LNCaP clone FGC (cell line): ENCODE results near the gene USP25.

Experiments used
- DNase-seq: peaks from one replicate; pipeline ENCODE4 v3.0.0-alpha.2; 2011; ENCODE audit warnings: low read depth
- H3K4me3 ChIP-seq: 2 replicates; pipeline ENCODE4 v1.5.1; 2011; ENCODE audit warnings: mild to moderate bottlenecking, low read depth, low read length, control low read depth
- TF ChIP-seq, protein P1 (sequence below): IDR thresholded peaks from 2 replicates; pipeline ENCODE4 v1.5.1; 2012; ENCODE audit warnings: mild to moderate bottlenecking; ENCODE audit not compliant: control insufficient read depth, insufficient read depth; ENCODE audit errors: extremely low read depth

Gene USP25, protein sequence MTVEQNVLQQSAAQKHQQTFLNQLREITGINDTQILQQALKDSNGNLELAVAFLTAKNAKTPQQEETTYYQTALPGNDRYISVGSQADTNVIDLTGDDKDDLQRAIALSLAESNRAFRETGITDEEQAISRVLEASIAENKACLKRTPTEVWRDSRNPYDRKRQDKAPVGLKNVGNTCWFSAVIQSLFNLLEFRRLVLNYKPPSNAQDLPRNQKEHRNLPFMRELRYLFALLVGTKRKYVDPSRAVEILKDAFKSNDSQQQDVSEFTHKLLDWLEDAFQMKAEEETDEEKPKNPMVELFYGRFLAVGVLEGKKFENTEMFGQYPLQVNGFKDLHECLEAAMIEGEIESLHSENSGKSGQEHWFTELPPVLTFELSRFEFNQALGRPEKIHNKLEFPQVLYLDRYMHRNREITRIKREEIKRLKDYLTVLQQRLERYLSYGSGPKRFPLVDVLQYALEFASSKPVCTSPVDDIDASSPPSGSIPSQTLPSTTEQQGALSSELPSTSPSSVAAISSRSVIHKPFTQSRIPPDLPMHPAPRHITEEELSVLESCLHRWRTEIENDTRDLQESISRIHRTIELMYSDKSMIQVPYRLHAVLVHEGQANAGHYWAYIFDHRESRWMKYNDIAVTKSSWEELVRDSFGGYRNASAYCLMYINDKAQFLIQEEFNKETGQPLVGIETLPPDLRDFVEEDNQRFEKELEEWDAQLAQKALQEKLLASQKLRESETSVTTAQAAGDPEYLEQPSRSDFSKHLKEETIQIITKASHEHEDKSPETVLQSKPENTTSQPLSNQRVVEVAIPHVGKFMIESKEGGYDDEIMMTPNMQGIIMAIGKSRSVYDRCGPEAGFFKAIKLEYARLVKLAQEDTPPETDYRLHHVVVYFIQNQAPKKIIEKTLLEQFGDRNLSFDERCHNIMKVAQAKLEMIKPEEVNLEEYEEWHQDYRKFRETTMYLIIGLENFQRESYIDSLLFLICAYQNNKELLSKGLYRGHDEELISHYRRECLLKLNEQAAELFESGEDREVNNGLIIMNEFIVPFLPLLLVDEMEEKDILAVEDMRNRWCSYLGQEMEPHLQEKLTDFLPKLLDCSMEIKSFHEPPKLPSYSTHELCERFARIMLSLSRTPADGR

DNA sequence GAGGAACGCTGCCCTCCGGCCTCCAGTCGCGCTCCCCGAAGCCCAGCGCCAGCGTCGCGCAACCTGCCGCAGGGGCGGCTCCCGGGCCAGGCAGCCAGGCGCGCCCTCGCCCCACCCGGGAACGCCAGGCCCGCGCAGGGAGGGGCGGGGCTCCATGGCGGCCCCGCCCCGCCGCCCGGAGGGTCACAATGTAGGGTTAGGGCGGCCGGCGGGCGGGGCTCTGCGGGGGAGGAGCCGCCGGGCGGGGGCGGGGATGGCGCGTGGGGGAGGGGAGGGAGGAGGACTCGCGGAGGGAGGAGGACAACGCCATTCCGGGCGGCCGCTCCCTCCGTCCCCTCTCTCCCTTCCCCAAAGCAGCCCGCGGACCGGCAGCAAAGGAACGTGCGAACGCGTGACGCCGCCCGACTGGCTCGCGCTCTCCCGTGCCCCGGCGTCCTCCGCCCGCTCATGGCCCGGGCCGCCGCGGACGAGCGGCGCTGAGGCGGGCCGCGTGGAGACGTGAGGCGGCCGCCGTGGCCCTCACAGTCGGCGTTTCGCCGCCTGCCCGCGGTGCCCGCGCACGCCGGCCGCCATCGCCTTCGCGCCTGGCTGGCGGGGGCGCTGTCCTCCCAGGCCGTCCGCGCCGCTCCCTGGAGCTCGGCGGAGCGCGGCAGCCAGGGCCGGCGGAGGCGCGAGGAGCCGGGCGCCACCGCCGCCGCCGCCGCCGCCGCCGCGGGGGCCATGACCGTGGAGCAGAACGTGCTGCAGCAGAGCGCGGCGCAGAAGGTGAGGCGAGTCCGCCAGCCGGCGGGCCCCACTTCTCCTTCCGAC, at the start of gene USP25:
TSS of gene USP25 (plus strand) at position 309 of the 810 bp plus-strand sequence. CDS start at position 721, 412 bp downstream.
- no peak for DNase-seq
- TF ChIP-seq, protein P1, sequence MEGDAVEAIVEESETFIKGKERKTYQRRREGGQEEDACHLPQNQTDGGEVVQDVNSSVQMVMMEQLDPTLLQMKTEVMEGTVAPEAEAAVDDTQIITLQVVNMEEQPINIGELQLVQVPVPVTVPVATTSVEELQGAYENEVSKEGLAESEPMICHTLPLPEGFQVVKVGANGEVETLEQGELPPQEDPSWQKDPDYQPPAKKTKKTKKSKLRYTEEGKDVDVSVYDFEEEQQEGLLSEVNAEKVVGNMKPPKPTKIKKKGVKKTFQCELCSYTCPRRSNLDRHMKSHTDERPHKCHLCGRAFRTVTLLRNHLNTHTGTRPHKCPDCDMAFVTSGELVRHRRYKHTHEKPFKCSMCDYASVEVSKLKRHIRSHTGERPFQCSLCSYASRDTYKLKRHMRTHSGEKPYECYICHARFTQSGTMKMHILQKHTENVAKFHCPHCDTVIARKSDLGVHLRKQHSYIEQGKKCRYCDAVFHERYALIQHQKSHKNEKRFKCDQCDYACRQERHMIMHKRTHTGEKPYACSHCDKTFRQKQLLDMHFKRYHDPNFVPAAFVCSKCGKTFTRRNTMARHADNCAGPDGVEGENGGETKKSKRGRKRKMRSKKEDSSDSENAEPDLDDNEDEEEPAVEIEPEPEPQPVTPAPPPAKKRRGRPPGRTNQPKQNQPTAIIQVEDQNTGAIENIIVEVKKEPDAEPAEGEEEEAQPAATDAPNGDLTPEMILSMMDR, result peak; percentile 66
- H3K4me3 ChIP-seq, result peak within 1 kb of the TSS; percentile 65

DNA sequence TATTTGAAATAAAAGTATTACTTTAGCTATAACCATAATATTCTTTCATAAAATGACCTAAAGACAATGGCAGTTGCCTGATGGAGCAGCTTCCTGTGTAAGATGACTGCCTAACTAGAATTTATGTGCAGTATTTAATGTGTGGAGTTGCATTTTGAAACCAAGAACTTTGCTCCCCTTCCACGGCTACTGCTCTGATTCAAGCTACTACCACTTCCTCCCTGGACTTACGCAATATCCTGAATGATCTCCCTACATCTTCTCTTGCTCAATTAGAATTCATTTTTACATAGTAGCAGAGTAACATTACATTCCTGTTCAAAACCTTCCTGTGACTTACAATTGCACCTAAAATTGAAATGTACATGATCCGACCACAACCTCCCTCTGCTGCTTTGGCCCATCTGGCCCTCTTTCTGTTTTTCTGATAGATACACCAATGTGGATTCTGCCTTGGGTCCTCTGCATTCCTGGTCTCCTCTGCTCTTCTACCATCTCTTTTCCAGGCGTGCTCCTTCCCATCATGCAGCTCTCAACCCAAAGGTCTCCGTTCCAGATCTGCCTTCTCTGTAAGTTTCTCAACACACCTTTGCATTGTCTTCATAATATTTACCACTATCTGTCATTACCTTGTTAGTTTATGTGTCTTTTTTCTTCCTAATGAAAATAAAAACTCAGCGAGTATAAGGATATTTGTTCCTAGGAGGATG, 47.4 kb upstream of the USP25 start:
- no peak for DNase-seq
- H3K4me3 ChIP-seq, result no peak overlapping the region
- TF ChIP-seq, protein P1, result no peak

DNA sequence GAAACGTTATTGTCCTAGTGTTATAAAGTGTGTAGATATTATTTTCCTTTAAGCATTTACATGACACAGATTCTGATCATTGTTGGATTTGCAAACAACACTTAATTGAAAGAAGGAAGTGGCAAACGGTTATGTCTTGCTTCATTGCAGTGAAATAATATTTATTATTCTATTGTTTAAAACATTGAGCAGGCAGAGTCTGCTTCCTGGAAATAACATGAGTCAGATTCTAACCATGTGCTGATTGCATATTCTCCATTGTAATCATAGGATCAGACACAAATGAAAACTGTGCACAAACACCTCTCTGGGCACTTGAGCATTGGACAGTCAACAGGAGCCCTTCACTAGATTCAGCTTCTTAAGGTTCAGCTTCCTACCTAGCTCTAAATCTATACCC, 46.8 kb upstream of the USP25 start:
- no peak overlapping the region for H3K4me3 ChIP-seq
- TF ChIP-seq, protein P1, result no peak
- no peak for DNase-seq

DNA sequence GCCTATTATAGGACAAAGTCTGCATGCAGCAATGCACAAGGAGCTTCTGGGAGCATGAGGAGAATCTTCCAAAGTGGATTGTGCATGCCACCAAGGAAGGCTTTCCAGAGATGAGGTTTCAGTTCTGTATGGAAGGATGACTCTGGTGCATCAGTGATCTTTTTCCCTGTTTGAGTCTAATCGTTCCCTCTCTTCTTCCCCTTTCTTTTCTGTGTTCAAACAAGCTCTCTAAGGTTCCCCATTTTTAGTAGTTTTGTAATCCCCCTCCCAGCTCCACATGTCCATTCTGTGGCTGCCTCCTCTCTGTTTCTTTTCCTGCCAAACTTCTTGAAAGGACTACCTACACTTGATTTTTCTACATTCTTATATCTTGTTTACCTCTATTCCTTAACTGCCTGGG, 43.3 kb upstream of the USP25 start:
- H3K4me3 ChIP-seq, result no peak overlapping the region
- TF ChIP-seq, protein P1, result no peak
- no peak for DNase-seq

DNA sequence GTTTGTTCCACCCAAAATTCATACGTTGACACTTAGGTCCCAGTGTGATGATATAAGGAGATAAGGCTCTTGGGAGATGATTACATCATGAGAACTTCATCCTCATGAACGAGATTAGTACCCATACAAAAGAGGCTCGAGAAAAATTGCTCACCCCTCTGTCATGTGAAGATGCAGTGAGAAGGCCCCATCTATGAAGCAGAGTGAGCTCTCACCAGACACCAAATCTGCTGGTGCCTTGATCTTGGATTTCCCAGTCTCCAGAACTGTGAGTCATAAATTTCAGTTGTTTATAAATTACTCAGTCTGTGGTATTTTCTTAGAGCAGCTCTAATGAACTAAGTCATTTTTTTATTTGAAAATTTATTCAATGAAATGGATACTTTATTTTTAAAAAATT, 42.6 kb upstream of the USP25 start:
- no peak for DNase-seq
- TF ChIP-seq, protein P1, result no peak
- H3K4me3 ChIP-seq, result no peak overlapping the region
